HepG2 (cell line): ENCODE data around the gene AHCYL2. TPM values are rescaled to one million over a fixed set of nuclear protein-coding genes. Genes with fewer than 3 reads are reported as not detected.

Experiments
- ATAC-seq: fragments of 200-7000 bp; cut with Tn5 transposase; 3 replicates; pipeline ENCODE4 v1.9.1; 2020; ENCODE audit warnings: mild to moderate bottlenecking, moderate library complexity
- BruUV-seq: library from RNA; stranded (reverse); fragments of 400-500 nt; replicated peaks from 2 replicates; lab custom pipeline; 2021; lab: Mats Ljungman, UMichigan
- CTCF ChIA-PET: fragments of 300-600 bp; formaldehyde crosslinking; extraction: SDS; loops from one replicate; lab custom pipeline; 2021; ENCODE audit warnings: low total read pairs, inconsistent platforms, low intra/inter-chr PET ratio; lab: Yijun Ruan, JAX
- POLR2A ChIA-PET: fragments of 350-600 bp; sonication (Branson Sonifier 250); formaldehyde crosslinking; loops from one replicate; lab custom pipeline; 2020; ENCODE audit warnings: antibody characterized with exemption, inconsistent platforms; lab: Yijun Ruan, JAX
- DNase-seq: peaks from one replicate; pipeline ENCODE4 v3.0.0-alpha.2; 2015; ENCODE audit warnings: low spot score
- FAIRE-seq: peaks from 3 replicates; lab custom pipeline; 2011; peaks lifted over from hg19 to GRCh38; lab: Jason Lieb, UNC
- H2AFZ ChIP-seq: one replicate; pipeline ENCODE4 v1.6.1; 2011; ENCODE audit warnings: low read length, inconsistent platforms
- H3K27ac ChIP-seq: fragments of 300-600 bp; 3 replicates; pipeline ENCODE4 v1.8.0; 2011; ENCODE audit warnings: mixed run types, mild to moderate bottlenecking, mixed read lengths, low read length, inconsistent platforms; ENCODE audit not compliant: insufficient read depth; ENCODE audit errors: extremely low read length
- H3K27me3 ChIP-seq, 2 experiments: fragments of 200-600 bp in 1 of 2; 2 replicates in 1 of 2; 3 replicates in 1 of 2; pipeline versions ENCODE4 v1.6.0 to v1.8.0; 2011; ENCODE audit warnings: low read length in 2 of 2, mild to moderate bottlenecking in 2 of 2, moderate library complexity in 2 of 2, inconsistent platforms in 1 of 2; ENCODE audit not compliant: insufficient read depth in 2 of 2, control insufficient read depth in 1 of 2
- H3K36me3 ChIP-seq, 2 experiments: fragments of 200-600 bp in 1 of 2; replicated peaks in 1 of 2; 2 replicates in 1 of 2; 3 replicates in 1 of 2; pipeline versions ENCODE4 v1.5.1 to v1.8.0; 2011; ENCODE audit warnings: low read length in 2 of 2, inconsistent platforms in 1 of 2; ENCODE audit not compliant: insufficient read depth in 2 of 2, control insufficient read depth in 1 of 2
- H3K4me1 ChIP-seq: 2 replicates; pipeline ENCODE4 v1.5.1; 2012; ENCODE audit warnings: low read length, inconsistent platforms; ENCODE audit not compliant: insufficient read depth
- H3K4me2 ChIP-seq: 2 replicates; pipeline ENCODE4 v1.6.0; 2011; ENCODE audit warnings: low read depth, low read length, inconsistent platforms
- H3K4me3 ChIP-seq, 3 experiments: fragments of 200-600 bp in 1 of 3; sonication (generic), shearing (Covaris generic) in 1 of 3; replicated peaks in 1 of 3; 2 replicates each; pipeline ENCODE4 v1.5.1; 2011 to 2016; ENCODE audit warnings: low read length in 3 of 3, inconsistent platforms in 2 of 3, low read depth in 2 of 3, mild to moderate bottlenecking in 2 of 3, control low read depth in 1 of 3, mixed read lengths in 1 of 3; ENCODE audit not compliant: insufficient read depth in 1 of 3
- H3K79me2 ChIP-seq: one replicate; pipeline ENCODE4 v1.6.1; 2011; ENCODE audit warnings: low read length, inconsistent platforms; ENCODE audit not compliant: insufficient read depth
- H3K9ac ChIP-seq: 2 replicates; pipeline ENCODE4 v1.6.0; 2011; ENCODE audit warnings: mild to moderate bottlenecking, low read depth, low read length, inconsistent platforms; ENCODE audit not compliant: insufficient read depth
- H3K9me3 ChIP-seq: 2 replicates; pipeline ENCODE4 v1.5.1; 2012; ENCODE audit warnings: mild to moderate bottlenecking, low read length
- H4K20me1 ChIP-seq: 2 replicates; pipeline ENCODE4 v1.6.0; 2011; ENCODE audit warnings: inconsistent platforms, mild to moderate bottlenecking, low read length, moderate library complexity; ENCODE audit not compliant: insufficient read depth
- CCAR2 ChIP-seq: fragments of 200-400 bp; formaldehyde crosslinking; optimal IDR thresholded peaks from 2 replicates; pipeline ENCODE3; 2018; ENCODE audit warnings: low read depth, mild to moderate bottlenecking, low read length, moderate library complexity
- DPF2 ChIP-seq: sonication (generic); formaldehyde crosslinking; IDR thresholded peaks from 2 replicates; pipeline ENCODE4 v1.4.0; 2020; ENCODE audit warnings: mild to moderate bottlenecking, low read depth, missing genetic modification reagents, borderline replicate concordance
- GATAD1 ChIP-seq: IDR thresholded peaks from 2 replicates; pipeline ENCODE4 v1.6.1; 2016; ENCODE audit warnings: missing genetic modification reagents, missing compliant biosample characterization
- GTF3A ChIP-seq: sonication (generic); formaldehyde crosslinking; conservative IDR thresholded peaks from 2 replicates; pipeline ENCODE4 v1.4.0; 2020; ENCODE audit warnings: mild to moderate bottlenecking, missing genetic modification reagents
- KAT8 ChIP-seq: IDR thresholded peaks from 2 replicates; pipeline ENCODE4 v1.6.1; 2016; ENCODE audit warnings: missing genetic modification reagents, missing compliant biosample characterization
- MAFK ChIP-seq, 2 experiments: IDR thresholded peaks in 1 of 2; conservative IDR thresholded peaks in 1 of 2; 2 replicates each; pipeline ENCODE4 v1.6.1; 2011; ENCODE audit warnings: improper control_type of control experiment in 2 of 2, low read length in 2 of 2
- MTF2 ChIP-seq: sonication (generic); formaldehyde crosslinking; IDR thresholded peaks from 2 replicates; pipeline ENCODE4 v1.5.0; 2020; ENCODE audit warnings: missing genetic modification reagents, borderline replicate concordance
- RNF2 ChIP-seq: fragments of 450-650 bp; conservative IDR thresholded peaks from 2 replicates; pipeline ENCODE4 v1.6.1; 2016; ENCODE audit warnings: low read depth
- SRY ChIP-seq: sonication (generic); formaldehyde crosslinking; IDR thresholded peaks from 2 replicates; pipeline ENCODE4 v1.8.0; 2022; ENCODE audit warnings: mild to moderate bottlenecking, missing genetic modification reagents
- ZNF333 ChIP-seq: sonication (generic); formaldehyde crosslinking; IDR thresholded peaks from 2 replicates; pipeline ENCODE4 v1.4.0; 2020; ENCODE audit warnings: mild to moderate bottlenecking, missing genetic modification reagents, borderline replicate concordance
- ZNF768 ChIP-seq: sonication (generic); formaldehyde crosslinking; IDR thresholded peaks from 2 replicates; pipeline ENCODE4 v1.4.0; 2020; ENCODE audit warnings: missing genetic modification reagents
- WGBS: methylation state at CpG from one replicate; pipeline ENCODE4 v1.1.6; 2017; ENCODE audit warnings: low lambda C conversion rate; 5-methylcytosine and 5-hydroxymethylcytosine counted together
- in situ Hi-C: cut with HindIII; loops from 2 replicates; pipeline ENCODE4 v1.10.0; 2017; ENCODE audit warnings: low pct_unique_long_range_greater_than_20kb; ENCODE audit not compliant: extremely low pct_ligation_motif_present
- intact Hi-C: fragments of 100-400 bp; cut with micrococcal nuclease; formaldehyde crosslinking; loops from one replicate; pipeline ENCODE4 v1.10.0; 2022; ENCODE audit not compliant: unreplicated experiment
- polyA plus RNA-seq, 8 experiments: library from polyadenylated mRNA; depleted of rRNA in 3 of 8; stranded (reverse) in 7 of 8; unstranded in 1 of 8; fragments of >200 nt; fragmentation: Illumina TruSeq in 4 of 8; extraction: Trizol in 4 of 8; gene quantifications; 2 replicates each; pipeline versions ENCODE4 v1.2.1 to v1.2.3, GENCODE V29; 2011 to 2016; ENCODE audit warnings: low read depth in 4 of 8, missing spikeins in 1 of 8, mixed read lengths in 1 of 8; ENCODE audit not compliant: insufficient read depth in 1 of 8
- total RNA-seq, 5 experiments: library from RNA; depleted of rRNA; stranded (reverse); fragments of >200 nt; fragmentation: Illumina TruSeq; extraction: Trizol; gene quantifications; 2 replicates each; pipeline ENCODE4 v1.2.3, GENCODE V29; 2016; ENCODE audit warnings: low read depth in 1 of 5
- TF ChIP-seq, protein P1 (sequence below), 2 experiments: sonication (generic) in 1 of 2; formaldehyde crosslinking in 1 of 2; IDR thresholded peaks; 2 replicates each; pipeline versions ENCODE4 v1.5.1 to v1.6.1; 2011 to 2020; ENCODE audit warnings: borderline replicate concordance in 1 of 2, low read depth in 1 of 2, low read length in 1 of 2, mild to moderate bottlenecking in 1 of 2, missing genetic modification reagents in 1 of 2, moderate library complexity in 1 of 2
- TF ChIP-seq, protein P2 (sequence below): sonication (generic); formaldehyde crosslinking; IDR thresholded peaks from 2 replicates; pipeline ENCODE4 v1.8.1; 2023; ENCODE audit warnings: missing genetic modification reagents, inconsistent platforms, borderline replicate concordance
- TF ChIP-seq, protein P3 (sequence below): sonication (generic); formaldehyde crosslinking; conservative IDR thresholded peaks from 2 replicates; pipeline ENCODE4 v1.4.0; 2020; ENCODE audit warnings: mild to moderate bottlenecking, missing genetic modification reagents, moderate library complexity
- TF ChIP-seq, protein P4 (sequence below): sonication (generic); formaldehyde crosslinking; IDR thresholded peaks from 2 replicates; pipeline ENCODE4 v1.9.0; 2021; ENCODE audit warnings: missing genetic modification reagents, mild to moderate bottlenecking, borderline replicate concordance

Gene AHCYL2
- total and polyA plus RNA-seq, 2 of the 13 experiments (the other 11 are each of a cell fraction or from before 2014, with no cell fraction given), result 9.5 to 14.7 TPM

DNA sequence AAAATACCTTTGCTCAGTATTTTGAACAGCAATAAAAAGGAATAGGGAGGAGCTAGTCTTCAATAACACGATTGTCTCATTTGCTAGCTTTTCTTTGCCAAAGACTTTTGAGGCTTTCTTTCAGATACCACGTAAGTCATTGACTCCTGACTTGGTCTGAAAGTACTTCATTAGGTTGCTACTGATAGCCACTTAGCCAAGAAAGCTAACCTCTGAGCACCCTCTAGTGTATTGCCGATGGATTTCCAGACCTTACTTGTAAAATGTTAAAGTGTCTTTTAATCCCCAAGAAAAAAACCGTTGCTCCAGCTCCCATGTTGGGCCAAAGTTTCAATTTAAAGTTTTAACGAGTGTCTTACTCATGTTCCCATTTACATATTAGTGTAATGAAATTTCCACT is 146.0 kb downstream of the AHCYL2 start:
- H3K4me1 ChIP-seq, result no peaks in the 10 kb centered on the region
- no TSS peak for BruUV-seq
- no peak overlapping the region for H2AFZ ChIP-seq
- no peak overlapping the region for H3K4me2 ChIP-seq
- H3K36me3 ChIP-seq, result no peaks in the 10 kb centered on the region
- H3K9me3 ChIP-seq, result no peaks in the 10 kb centered on the region
- no peak overlapping the region for H3K27ac ChIP-seq
- ATAC-seq (no peak), FAIRE-seq (no peak), DNase-seq (no peak)
- POLR2A ChIA-PET, result no interaction called here
- CTCF ChIA-PET, result no interaction called here
- no peaks in the 10 kb centered on the region for H4K20me1 ChIP-seq
- intact Hi-C loops (no loop called here), in situ Hi-C loops (loop anchor here (25.0 kb wide), 1 partner anchor 266 kb away; no protein-coding TSS in a partner anchor)
- H3K27me3 ChIP-seq, result no peaks in the 10 kb centered on the region
- WGBS, result 81% methylated on average over 5 of the region's 5 CpGs
- no peaks in the 10 kb centered on the region for H3K79me2 ChIP-seq
- TF ChIP-seq GATAD1, result no peak
- no peak for TF ChIP-seq GTF3A (CRISPR knock-in tag)
- TF ChIP-seq, protein P1, sequence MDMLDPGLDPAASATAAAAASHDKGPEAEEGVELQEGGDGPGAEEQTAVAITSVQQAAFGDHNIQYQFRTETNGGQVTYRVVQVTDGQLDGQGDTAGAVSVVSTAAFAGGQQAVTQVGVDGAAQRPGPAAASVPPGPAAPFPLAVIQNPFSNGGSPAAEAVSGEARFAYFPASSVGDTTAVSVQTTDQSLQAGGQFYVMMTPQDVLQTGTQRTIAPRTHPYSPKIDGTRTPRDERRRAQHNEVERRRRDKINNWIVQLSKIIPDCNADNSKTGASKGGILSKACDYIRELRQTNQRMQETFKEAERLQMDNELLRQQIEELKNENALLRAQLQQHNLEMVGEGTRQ (IDR thresholded peaks at IDR 0.05; ENCODE audit: low read depth, low read length), result no peak
- TF ChIP-seq, protein P1 (CRISPR knock-in tag; IDR thresholded peaks at IDR 0.05; ENCODE audit: borderline replicate concordance), result no peak
- TF ChIP-seq MAFK (conservative IDR thresholded peaks at IDR 0.05 in 1 of 2, IDR thresholded peaks at IDR 0.05 in 1 of 2; ENCODE audit: low read length in 2 of 2), result no peak
- TF ChIP-seq RNF2, result no peak
- no peak for TF ChIP-seq ZNF768 (CRISPR knock-in tag)
- no peak for TF ChIP-seq CCAR2
- no peak for TF ChIP-seq MTF2 (CRISPR knock-in tag)
- TF ChIP-seq ZNF333, result no peak
- TF ChIP-seq, protein P2, sequence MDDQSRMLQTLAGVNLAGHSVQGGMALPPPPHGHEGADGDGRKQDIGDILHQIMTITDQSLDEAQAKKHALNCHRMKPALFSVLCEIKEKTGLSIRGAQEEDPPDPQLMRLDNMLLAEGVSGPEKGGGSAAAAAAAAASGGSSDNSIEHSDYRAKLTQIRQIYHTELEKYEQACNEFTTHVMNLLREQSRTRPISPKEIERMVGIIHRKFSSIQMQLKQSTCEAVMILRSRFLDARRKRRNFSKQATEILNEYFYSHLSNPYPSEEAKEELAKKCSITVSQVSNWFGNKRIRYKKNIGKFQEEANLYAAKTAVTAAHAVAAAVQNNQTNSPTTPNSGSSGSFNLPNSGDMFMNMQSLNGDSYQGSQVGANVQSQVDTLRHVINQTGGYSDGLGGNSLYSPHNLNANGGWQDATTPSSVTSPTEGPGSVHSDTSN (CRISPR knock-in tag), result no peak
- TF ChIP-seq KAT8, result no peak
- TF ChIP-seq DPF2 (CRISPR knock-in tag), result no peak
- TF ChIP-seq, protein P3, sequence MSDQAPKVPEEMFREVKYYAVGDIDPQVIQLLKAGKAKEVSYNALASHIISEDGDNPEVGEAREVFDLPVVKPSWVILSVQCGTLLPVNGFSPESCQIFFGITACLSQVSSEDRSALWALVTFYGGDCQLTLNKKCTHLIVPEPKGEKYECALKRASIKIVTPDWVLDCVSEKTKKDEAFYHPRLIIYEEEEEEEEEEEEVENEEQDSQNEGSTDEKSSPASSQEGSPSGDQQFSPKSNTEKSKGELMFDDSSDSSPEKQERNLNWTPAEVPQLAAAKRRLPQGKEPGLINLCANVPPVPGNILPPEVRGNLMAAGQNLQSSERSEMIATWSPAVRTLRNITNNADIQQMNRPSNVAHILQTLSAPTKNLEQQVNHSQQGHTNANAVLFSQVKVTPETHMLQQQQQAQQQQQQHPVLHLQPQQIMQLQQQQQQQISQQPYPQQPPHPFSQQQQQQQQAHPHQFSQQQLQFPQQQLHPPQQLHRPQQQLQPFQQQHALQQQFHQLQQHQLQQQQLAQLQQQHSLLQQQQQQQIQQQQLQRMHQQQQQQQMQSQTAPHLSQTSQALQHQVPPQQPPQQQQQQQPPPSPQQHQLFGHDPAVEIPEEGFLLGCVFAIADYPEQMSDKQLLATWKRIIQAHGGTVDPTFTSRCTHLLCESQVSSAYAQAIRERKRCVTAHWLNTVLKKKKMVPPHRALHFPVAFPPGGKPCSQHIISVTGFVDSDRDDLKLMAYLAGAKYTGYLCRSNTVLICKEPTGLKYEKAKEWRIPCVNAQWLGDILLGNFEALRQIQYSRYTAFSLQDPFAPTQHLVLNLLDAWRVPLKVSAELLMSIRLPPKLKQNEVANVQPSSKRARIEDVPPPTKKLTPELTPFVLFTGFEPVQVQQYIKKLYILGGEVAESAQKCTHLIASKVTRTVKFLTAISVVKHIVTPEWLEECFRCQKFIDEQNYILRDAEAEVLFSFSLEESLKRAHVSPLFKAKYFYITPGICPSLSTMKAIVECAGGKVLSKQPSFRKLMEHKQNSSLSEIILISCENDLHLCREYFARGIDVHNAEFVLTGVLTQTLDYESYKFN, result no peak
- TF ChIP-seq, protein P4, sequence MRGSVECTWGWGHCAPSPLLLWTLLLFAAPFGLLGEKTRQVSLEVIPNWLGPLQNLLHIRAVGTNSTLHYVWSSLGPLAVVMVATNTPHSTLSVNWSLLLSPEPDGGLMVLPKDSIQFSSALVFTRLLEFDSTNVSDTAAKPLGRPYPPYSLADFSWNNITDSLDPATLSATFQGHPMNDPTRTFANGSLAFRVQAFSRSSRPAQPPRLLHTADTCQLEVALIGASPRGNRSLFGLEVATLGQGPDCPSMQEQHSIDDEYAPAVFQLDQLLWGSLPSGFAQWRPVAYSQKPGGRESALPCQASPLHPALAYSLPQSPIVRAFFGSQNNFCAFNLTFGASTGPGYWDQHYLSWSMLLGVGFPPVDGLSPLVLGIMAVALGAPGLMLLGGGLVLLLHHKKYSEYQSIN (CRISPR knock-in tag), result no peak
- TF ChIP-seq SRY (CRISPR knock-in tag), result no peak
- H3K9ac ChIP-seq, result no peak overlapping the region
- no peak overlapping the region for H3K4me3 ChIP-seq
